HUES6 (cell line): Measurements from ENCODE around the gene IER5.

Experiments
- H3K27ac ChIP-seq: 2 replicates; pipeline ENCODE4 v1.7.0; 2013; ENCODE audit warnings: low read depth, mild to moderate bottlenecking, low read length, inconsistent platforms
- H3K27me3 ChIP-seq: 2 replicates; pipeline ENCODE4 v1.6.1; 2013; ENCODE audit warnings: low read length; ENCODE audit not compliant: control insufficient read depth, insufficient read depth
- H3K36me3 ChIP-seq: 2 replicates; pipeline ENCODE4 v1.6.1; 2013; ENCODE audit warnings: low read length; ENCODE audit not compliant: control insufficient read depth, insufficient read depth
- H3K4me1 ChIP-seq: 2 replicates; pipeline ENCODE4 v1.6.1; 2013; ENCODE audit warnings: low read length; ENCODE audit not compliant: control insufficient read depth, insufficient read depth
- H3K4me3 ChIP-seq: 2 replicates; pipeline ENCODE4 v1.5.1; 2013; ENCODE audit warnings: low read depth, low read length
- H3K9ac ChIP-seq: one replicate; pipeline ENCODE4 v1.6.1; 2013; ENCODE audit warnings: mild to moderate bottlenecking, low read length
- H3K9me3 ChIP-seq: 2 replicates; pipeline ENCODE4 v1.6.1; 2013; ENCODE audit warnings: low read depth, low read length; ENCODE audit not compliant: control insufficient read depth, insufficient read depth

Gene IER5

GRCh38 chr1:181136738-181137122 is 48.2 kb downstream of the IER5 start:
- no peaks in the 10 kb centered on the region; the same call in 1 of the 2 replicates for H3K27me3 ChIP-seq
- no peak overlapping the region for H3K4me3 ChIP-seq
- H3K9ac ChIP-seq: no peak overlapping the region
- no peaks in the 10 kb centered on the region for H3K36me3 ChIP-seq
- H3K27ac ChIP-seq: no peak overlapping the region
- no peaks in the 10 kb centered on the region for H3K9me3 ChIP-seq
- H3K4me1 ChIP-seq: peaks cover 36% of the 10 kb centered on the region

- no peak overlapping the region for H3K9ac ChIP-seq
- no peak overlapping the region for H3K27ac ChIP-seq
- H3K27me3 ChIP-seq: no peaks in the 10 kb centered on the region; the same call in 1 of the 2 replicates
- H3K36me3 ChIP-seq: no peaks in the 10 kb centered on the region
- H3K9me3 ChIP-seq: no peaks in the 10 kb centered on the region
- peaks cover 42% of the 10 kb centered on the region for H3K4me1 ChIP-seq
- H3K4me3 ChIP-seq: no peak overlapping the region
Observed at GRCh38 chr1:181137217-181137743, 48.8 kb downstream of the IER5 start.

GRCh38 chr1:181139631-181140061 is 51.1 kb downstream of the IER5 start:
- H3K4me1 ChIP-seq: peaks cover 29% of the 10 kb centered on the region

GRCh38 chr1:181140398-181140797 is 51.9 kb downstream of the IER5 start:
- H3K27ac ChIP-seq: no peak overlapping the region
- no peak overlapping the region for H3K4me3 ChIP-seq
- H3K4me1 ChIP-seq: peaks cover 22% of the 10 kb centered on the region; the same call in 1 of the 2 replicates
- no peaks in the 10 kb centered on the region for H3K36me3 ChIP-seq
- H3K9ac ChIP-seq: no peak overlapping the region
- H3K9me3 ChIP-seq: no peaks in the 10 kb centered on the region
- peaks cover 4% of the 10 kb centered on the region for H3K27me3 ChIP-seq

More at GRCh38 chr1:181139631-181140061, 51.1 kb downstream of the IER5 start:
- Histone ChIP-seq H3K27me3 (peaks cover 4% of the 10 kb centered on the region), H3K9ac (no peak overlapping the region), H3K36me3 (no peaks in the 10 kb centered on the region), H3K4me3 (no peak overlapping the region), H3K9me3 (no peaks in the 10 kb centered on the region), H3K27ac (no peak overlapping the region)

- Histone ChIP-seq H3K4me3 (no peak overlapping the region), H3K4me1 (peaks cover 18% of the 10 kb centered on the region; the same call in 1 of the 2 replicates), H3K27me3 (peaks cover 4% of the 10 kb centered on the region), H3K9ac (no peak overlapping the region), H3K9me3 (0 out of 2 replicates have a peak, but pooled peaks cover under 1% of the 10 kb centered on the region), H3K36me3 (no peaks in the 10 kb centered on the region), H3K27ac (no peak overlapping the region)
Observed at GRCh38 chr1:181140891-181141290, 52.4 kb downstream of the IER5 start.

- H3K9me3 ChIP-seq: 0 out of 2 replicates have a peak, but pooled peaks cover 3% of the 10 kb centered on the region
- H3K27ac ChIP-seq: no peak overlapping the region
- no peak overlapping the region for H3K4me3 ChIP-seq
- no peaks in the 10 kb centered on the region for H3K36me3 ChIP-seq
- no peak overlapping the region for H3K9ac ChIP-seq
- peaks cover 14% of the 10 kb centered on the region; the same call in 1 of the 2 replicates for H3K4me1 ChIP-seq
- peaks cover 4% of the 10 kb centered on the region for H3K27me3 ChIP-seq
Observed at GRCh38 chr1:181141431-181141910, 53.0 kb downstream of the IER5 start.
